HG02884 (cell line): ENCODE measurements around the gene SHISA2.

ENCODE experiments used
- ATAC-seq: cut with Tn5 transposase; IDR thresholded peaks from one replicate; pipeline ENCODE4 v1.9.1; 2021; ENCODE audit warnings: mild to moderate bottlenecking, moderate library complexity; ENCODE audit not compliant: unreplicated experiment

Gene SHISA2

DNA sequence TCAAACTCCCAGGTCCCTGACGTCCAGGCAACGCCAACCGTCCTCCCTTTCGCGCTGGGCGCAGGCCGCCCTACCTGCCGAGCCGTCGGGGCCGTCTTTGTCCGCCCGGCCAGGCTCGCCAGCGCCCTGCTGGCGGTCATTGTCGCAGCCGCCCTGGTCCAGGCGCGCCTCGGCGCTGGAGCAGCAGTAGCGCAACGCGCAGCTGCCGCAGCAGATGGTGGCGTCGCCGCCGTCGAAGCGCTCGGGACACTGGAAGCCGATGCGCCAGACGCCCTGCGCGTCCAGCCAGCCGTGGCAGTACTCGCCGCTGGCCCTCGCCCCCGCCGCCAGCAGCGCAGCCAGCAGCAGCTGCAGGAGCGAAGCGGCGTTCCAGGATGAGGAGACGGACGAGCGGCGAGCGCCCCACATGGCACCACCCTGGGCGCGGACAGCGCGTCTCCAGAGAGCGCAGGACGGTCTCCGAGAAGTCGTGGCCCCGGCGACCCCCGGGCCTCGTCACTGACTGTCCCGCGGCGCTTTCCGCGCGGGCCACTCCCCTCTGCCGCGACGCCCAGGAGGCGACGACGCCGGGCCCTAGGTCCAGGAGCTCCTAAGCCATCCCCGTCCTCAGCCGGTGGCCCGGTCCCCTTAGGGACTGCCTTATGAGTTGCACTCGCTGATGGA lies 1.1 kb downstream of the SHISA2 start:
- ATAC-seq: no peak

DNA sequence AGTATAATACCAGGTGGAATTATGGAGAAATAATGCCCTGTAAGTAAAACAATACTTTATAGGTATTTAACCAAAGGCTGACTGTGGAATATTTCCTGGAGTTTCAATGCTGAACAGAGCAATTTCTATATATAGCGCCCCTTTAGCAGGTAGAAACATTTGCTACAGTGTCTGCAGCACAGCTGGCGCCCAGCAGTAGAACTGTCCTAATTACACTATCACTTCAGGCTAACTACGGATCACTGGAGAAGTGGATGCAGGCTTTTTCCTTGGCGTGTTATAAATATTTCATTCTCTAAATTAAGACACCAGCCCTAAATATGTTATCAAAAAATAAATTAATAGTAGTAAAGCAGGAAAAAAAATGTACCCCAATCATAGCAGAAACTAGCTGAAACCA lies 3.1 kb downstream of the SHISA2 start:
- ATAC-seq: no peak

DNA sequence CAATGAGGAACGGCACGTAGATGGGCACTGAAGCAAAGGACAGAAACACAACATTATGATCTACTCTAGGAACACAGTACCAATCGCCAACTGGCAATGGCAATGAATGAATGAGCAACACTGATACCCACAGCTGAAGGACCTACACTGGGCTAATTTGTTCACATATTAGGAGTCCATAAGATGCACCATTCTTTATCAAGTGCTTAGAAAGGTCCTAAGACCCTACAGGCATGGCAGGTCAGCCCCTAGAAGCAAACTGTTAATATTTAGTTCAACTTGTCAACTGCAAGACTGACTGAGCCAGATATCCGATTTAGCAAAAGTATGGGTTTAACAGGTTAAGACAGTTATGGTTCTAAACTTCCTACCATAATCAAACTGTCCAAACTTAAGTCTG lies 4.8 kb downstream of the SHISA2 start:
- no peak for ATAC-seq

DNA sequence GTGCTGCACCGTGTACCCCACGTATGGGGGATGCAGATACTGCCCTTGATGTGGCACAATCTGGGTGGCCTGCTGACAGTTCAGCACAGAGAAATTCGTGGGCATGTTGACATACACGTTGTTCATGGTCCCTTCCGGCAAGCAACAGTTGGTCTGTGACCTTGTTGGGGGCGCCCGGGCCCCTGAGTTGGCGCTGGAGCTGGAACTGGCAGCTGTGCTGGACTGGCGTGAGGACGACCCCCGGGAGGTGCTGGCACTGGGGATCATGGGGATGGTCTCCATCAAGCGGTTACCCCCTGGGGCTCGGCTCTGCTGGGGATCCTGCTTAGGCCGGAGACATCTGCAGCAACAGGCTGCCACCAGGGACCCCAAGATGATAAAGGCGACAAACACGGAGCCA lies 5.2 kb downstream of the SHISA2 start:
- no peak for ATAC-seq

DNA sequence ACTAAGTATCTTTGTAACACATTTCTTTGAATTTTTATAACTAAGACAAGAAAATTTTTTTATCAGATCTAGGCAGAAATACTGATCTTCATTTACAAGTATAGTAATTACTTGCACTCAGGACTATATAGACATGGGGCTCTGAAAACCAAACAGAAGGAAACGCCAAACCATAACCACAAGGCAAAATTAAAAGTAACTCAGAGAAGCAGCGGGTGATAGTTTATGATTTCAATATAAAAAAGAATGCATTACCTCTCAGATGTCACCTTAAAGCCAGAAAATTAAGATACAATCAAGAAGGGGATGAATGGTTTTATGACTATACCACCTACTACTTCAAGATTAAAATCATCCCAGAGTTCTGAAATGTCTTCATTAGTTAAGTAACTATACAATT lies 6.7 kb downstream of the SHISA2 start:
- no peak for ATAC-seq

DNA sequence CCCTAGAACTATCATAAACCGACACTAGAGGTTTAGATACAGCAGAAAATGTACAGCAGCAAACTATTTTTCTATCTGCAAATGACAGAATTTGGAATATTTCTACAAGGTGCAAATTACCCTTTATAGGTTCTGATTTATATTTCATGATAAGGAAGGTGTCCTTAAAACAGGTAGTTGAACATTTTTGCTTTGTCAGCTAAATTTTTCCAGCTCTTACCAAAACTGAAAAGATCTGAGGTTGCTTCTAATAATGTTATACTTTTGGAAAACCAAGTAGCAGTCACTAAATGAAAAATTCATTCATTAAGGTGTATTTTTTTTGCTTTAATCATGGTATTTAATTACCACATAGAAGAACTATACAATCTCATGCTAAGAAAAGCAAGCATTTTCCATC lies 9.0 kb downstream of the SHISA2 start:
- ATAC-seq: no peak

DNA sequence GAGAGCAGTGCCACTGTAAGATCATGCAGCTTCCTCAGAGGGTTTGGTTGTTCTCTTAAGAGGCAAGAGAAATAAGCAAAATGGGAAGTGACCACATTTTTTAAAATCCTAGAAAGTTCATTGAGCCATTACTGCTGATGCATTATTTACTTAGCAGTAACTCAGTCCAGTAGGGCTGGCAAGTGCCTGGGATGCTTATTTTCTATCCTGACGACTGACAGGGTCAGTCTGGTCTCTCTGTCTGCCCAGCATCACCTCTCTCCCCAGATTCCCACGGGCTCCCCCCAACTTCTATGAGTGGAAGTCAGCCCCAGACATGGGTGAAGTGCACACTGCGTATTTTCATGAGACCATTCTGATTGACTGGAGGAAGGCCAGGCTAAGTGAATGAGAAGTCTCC lies 10.4 kb downstream of the SHISA2 start:
- no peak for ATAC-seq

DNA sequence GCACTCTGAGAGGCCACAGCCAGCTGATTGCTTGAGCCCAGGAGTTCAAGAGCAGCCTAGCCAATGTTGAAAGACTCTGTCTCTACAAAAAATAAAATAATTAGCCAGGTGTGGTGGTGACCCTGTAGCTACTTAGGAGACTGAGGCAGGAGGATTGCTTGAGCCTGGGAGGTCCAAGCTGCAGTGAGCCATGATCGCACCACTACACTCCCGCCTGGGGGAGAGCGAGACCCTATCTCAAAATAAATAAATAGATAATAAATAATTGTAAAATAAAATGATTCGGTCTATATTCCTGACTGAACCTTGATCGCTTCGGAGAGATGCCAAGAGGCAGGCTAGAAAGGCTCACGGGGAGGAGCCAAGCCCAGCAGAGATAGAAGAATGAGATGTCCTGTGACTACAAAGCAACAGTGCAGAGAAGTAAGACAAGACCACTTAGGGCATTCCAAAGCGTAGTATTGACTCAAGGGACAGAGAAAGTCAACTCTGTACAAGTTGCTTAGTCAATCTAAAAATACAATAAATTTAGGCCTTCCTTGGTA lies 12.8 kb downstream of the SHISA2 start:
- ATAC-seq: no peak

DNA sequence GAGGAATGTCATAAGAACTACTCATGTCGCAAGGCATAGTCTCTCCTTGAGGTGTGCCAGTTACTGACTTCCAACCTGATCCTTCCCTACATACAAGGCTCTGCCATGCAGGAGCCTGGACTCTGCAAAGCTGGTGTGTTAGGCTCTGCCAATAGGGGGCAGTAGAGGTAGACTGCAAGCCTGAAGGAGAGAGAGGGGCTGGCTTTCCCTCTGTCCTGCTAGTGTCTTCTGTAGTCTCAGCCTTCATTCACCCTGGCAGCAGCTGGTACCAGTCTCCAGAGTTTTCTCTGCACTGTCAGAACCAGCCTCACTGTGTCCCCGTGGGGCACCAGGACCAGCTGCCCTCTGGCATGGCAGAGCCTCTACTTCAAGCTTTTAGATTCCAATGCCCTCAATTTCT lies 14.5 kb downstream of the SHISA2 start:
- ATAC-seq: no peak

DNA sequence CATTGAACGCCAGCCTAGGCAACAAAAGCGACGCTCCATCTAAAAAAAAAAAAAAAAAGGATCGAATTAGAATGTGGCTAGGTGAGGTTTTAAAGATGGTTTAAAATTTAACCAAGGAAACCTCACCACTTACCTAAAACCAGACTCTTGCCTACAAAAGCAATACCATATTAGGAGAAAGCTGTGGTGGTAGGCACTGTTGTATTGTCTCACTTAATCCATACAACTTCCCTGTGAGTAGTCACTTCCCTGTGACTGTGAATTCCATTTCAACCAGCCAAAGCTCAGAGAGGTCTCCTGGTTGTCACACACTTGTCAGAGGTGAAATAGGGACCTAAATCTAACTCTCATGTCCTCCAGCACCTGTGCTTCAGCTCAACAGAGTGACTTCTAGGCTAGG lies 15.4 kb downstream of the SHISA2 start:
- ATAC-seq: no peak

DNA sequence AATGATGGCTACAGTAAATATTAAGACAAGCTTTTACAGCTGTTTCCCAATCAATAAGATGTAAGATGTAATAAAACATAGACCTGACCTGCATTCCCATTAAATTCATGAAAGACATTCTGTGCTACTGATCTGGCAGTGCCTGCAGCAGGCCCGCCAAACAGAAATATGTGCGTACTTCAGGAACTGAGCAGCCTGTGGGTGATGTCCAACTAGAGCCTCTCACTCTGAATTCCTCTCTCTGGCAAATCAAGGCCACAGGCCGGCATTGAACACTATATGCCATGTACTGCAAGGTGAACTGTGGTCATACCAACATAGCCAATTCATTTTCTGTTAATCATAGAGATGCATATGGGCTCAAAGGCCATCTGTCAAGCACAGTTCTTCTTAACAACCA lies 17.8 kb downstream of the SHISA2 start:
- ATAC-seq: no peak

DNA sequence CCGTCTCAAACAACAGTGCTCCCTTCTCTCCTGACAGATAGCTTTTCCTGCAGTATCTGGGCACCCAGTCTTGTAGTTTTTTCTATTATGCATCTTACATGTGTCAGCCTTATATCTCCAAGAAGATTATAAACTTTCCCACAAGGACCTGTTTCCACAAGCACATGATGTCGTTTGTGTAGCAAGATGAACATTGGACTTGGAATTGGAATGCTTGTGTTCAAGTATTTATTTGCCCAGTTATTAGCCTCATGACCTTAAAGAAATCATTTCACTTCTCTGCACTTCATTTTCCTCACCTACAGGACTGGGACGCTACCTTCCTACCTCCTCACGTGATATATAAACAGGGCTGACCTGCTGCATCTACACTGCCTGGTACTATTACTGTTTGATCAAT lies 21.5 kb downstream of the SHISA2 start:
- no peak for ATAC-seq

DNA sequence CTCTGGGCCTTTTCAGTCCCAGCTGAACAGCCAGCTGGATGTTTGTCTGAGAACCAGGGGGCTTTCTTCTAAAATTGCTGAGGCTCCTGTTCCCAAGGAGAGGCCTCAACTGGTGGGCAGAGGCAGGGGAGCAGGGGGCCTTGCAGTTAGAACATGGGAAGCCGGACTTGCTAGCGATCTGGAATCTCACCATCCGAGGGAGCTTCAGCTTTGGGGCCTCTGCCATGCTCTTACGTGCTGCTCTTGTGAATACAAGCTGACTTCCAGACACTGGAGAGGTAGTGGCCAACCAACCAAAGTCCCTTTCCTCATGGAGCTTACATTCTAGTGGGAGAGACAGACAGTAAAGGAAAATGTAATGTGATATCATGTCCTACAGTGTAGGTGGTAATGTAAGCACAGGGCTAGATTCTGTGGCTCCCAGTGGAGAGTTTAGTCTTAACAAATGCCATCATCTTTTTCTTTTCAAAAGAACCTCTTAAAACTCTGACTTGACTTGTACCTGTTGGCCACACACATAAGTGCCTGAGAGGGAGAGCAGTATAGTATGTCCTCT lies 22.2 kb downstream of the SHISA2 start:
- ATAC-seq: no peak

DNA sequence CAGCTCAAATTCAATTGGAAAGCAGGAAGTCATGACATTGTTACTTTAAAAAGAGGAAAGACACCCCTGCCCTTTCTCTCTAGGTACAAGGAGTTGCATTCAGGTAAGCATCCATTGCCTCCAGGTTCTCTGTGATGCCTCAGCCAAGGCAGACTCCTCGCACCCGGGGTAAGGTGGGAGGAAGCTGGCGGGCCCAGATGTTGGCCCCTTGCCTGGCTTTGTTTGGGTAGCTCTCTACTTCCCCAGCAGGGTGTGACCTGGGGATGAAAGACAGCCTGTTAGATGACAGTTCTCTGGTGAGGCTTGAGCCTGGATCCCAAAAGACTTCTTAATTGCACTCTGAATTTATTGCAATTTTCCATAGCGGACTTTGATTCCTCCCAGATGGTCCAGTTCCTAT lies 25.6 kb downstream of the SHISA2 start:
- no peak for ATAC-seq

DNA sequence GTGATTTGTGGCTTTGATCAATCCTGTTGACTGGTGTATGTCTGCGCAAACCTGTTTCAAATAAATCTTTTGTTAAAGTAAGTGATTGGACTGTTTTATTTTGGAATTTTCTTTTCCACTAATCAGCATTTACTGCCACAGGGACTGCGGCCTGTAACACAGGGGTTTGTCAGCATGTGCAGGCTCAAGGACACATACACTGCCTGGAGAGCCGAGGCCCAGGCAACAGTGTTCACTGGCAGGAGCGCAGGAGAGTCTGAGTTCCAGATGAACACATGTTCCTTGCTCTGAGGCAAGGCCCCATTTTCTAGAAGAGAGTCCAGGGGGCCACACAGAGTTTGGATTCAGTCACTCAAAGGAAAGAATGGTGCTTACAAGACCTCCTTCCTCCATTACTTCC lies 26.0 kb downstream of the SHISA2 start:
- ATAC-seq: no peak

DNA sequence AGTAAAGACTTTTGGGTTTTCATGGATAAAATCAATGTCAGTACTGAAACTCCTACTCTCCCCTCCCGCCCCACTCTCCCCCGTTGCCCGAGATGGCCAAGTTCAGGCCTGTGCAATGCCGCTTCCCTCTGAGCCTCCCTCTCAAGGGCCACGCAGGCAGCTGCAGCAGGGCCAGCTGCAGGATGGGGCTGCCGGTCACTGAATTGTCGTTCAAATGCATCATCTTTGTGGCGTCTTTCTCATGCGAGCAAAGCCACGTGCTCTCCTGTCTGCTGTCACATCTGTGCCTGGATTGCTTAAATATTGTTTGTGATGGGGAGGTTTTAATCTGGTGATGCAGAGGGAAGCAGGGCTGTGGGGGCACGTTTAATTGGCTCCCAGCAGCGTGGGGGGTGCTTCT lies 26.6 kb downstream of the SHISA2 start:
- no peak for ATAC-seq

DNA sequence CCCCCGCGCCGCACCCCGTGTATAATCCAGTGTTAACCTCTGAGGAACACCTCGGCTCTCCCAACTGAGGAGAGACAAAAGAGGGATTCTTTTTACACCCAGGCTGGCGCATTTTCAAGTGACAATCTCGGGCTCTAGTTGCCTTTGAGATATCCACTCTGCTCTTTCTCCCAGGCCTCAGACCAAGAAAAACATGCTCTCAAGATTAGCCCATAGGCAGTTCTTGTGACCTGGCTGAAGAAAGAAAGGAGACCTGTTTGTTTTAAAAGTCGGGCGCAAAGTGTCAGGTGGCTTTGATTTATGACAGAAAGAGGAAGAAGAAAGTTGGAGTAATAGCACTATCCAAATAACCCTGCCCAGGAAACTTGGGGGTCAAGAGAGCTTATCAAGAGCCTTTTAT lies 27.3 kb downstream of the SHISA2 start:
- no peak for ATAC-seq

DNA sequence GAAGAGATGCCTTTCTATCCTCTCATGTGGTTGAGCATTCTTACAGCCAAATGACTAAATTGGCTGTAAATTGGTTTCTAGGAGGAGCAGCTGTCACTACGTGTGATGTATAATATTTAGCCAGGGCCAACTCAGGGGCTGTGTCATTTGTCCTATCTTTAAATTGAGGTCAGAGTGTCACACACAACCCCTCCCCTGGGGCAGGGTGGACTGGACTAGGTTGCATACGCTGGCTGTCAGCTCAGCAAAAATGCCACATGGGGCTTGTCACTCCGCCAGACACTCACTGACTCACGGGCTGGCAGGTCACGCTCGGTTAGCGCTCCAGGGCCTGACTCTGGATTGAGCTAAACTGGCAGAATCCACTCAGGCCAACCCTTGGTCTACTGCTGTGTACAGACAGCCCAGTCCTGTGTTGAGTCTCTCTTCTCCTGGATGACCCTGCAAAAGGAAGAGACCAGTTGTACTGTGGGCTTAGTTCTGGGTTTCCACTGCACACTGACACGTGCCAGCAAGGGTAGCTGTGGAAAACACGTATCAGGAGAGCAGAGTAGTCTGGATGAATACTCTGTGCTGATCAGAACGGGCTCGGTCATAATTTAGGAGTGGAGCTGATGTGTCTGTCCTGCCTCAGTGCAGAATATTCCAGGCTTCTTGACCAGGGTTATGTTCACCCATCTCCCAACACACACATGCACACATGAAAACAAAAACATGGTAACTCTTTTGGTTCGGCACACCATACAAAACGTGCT lies 29.1 kb downstream of the SHISA2 start:
- no peak for ATAC-seq

DNA sequence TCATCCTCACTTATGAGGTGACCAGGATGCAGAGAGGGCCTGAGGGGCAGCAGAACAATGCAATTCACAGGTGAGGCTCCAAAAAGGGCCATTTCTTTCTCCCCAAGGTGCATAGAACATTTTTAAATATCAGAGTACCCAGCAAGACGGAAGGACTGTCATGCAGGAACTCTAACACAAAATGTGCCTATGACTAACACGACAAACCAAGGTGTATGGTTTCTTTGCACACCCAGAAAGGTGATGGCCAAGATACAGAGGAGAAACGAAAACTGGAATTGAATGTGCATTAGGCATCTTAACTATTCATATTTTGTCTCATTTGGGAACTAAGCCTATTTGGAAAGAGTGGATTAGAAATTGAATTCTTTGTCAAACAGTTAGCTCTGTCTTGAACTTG lies 29.9 kb downstream of the SHISA2 start:
- no peak for ATAC-seq

DNA sequence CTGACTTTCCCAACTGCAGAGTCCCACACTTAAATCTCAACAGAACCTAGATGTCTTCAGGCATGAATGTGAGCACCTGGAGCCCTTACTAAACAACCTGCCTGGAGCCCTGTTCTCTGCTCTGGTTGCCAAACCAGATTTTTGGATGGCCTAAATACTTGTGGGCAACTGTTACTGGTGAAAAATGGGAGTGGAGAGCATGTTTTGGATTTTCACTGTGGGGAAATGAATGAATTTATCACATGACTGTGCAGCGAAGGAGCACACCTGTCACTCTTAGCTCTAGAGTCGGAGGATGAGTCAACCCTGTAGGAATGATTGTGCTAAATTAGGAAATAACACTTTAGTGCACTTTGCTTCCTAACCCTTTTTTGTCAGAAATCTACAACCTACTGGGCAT lies 30.3 kb downstream of the SHISA2 start:
- no peak for ATAC-seq

DNA sequence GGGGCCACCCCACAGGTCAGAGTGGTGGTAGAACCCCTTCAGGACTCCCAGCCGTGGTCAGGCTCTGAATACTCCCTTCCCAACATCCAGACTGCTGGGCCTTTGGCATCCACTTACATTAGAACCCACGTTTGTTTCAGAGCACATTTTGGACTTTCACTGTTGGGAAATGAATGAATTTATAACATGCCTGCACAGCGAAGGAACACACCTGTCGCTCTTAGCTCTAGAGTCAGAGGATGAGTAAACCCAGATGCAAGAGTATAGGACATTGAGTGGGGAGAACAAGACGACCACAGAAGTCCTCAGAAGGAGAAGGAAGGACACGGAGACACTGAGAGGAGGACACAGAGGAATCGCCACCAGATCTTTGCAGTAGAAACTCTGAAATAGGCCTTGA lies 30.9 kb downstream of the SHISA2 start:
- no peak for ATAC-seq
